CD14-positive monocyte (primary cell): ENCODE data around the gene PCP4. TPM values are rescaled to one million over a fixed set of nuclear protein-coding genes. Genes with fewer than 3 reads are reported as not detected.

Source experiments
- DNase-seq, 3 donors: peaks; one replicate each; pipeline ENCODE4 v3.0.0-alpha.2; 2011 to 2022
- H2AFZ ChIP-seq: 2 replicates; pipeline ENCODE4 v1.6.0; 2012; ENCODE audit warnings: mild to moderate bottlenecking, low read depth, low read length, inconsistent platforms; ENCODE audit not compliant: insufficient read depth, poor library complexity, severe bottlenecking
- H3K27ac ChIP-seq, 2 donors: 1 replicate in 1 of 2; 2 replicates in 1 of 2; pipeline ENCODE4 v1.5.1; 2012 to 2013; ENCODE audit warnings: low read length in 2 of 2, control low read depth in 1 of 2, inconsistent platforms in 1 of 2, low read depth in 1 of 2, mild to moderate bottlenecking in 1 of 2
- H3K27me3 ChIP-seq, 2 donors: one replicate each; pipeline versions ENCODE4 v1.6.0 to v1.6.1; 2011 to 2013; ENCODE audit warnings: low read length in 2 of 2; ENCODE audit not compliant: control insufficient read depth in 2 of 2, insufficient read depth in 2 of 2
- H3K36me3 ChIP-seq, 2 donors: replicated peaks in 1 of 2; 1 replicate in 1 of 2; 2 replicates in 1 of 2; pipeline versions ENCODE4 v1.5.1 to v1.6.1; 2012 to 2013; ENCODE audit warnings: low read length in 2 of 2, control low read depth in 1 of 2, inconsistent platforms in 1 of 2, mild to moderate bottlenecking in 1 of 2; ENCODE audit not compliant: insufficient read depth in 2 of 2, control insufficient read depth in 1 of 2
- H3K4me1 ChIP-seq, 2 donors: 1 replicate in 1 of 2; 2 replicates in 1 of 2; pipeline versions ENCODE4 v1.5.1 to v1.6.1; 2012 to 2013; ENCODE audit warnings: low read length in 2 of 2, control low read depth in 1 of 2, inconsistent platforms in 1 of 2, mild to moderate bottlenecking in 1 of 2, moderate library complexity in 1 of 2; ENCODE audit not compliant: insufficient read depth in 2 of 2, control insufficient read depth in 1 of 2
- H3K4me2 ChIP-seq: replicated peaks from 2 replicates; pipeline ENCODE3; 2012; ENCODE audit warnings: low read length, moderate library complexity, mild to moderate bottlenecking; ENCODE audit not compliant: poor library complexity, severe bottlenecking; ENCODE audit errors: extremely low read depth
- H3K4me3 ChIP-seq, 3 experiments: fragments of 200-600 bp in 1 of 3; sonication (generic) in 1 of 3; replicated peaks in 1 of 3; 1 replicate in 2 of 3; 2 replicates in 1 of 3; pipeline ENCODE4 v1.5.1; 2011 to 2013; ENCODE audit warnings: low read length in 3 of 3, mild to moderate bottlenecking in 3 of 3, control low read depth in 2 of 3, low read depth in 2 of 3, inconsistent platforms in 1 of 3, moderate library complexity in 1 of 3
- H3K79me2 ChIP-seq: 2 replicates; pipeline ENCODE4 v1.6.0; 2012; ENCODE audit warnings: mild to moderate bottlenecking, control low read depth, inconsistent platforms, low read length, moderate library complexity; ENCODE audit not compliant: insufficient read depth
- H3K9ac ChIP-seq: 2 replicates; pipeline ENCODE4 v1.6.0; 2017; ENCODE audit warnings: low read length, mild to moderate bottlenecking; ENCODE audit not compliant: insufficient read depth, poor library complexity, severe bottlenecking
- H3K9me3 ChIP-seq, 2 donors: replicated peaks in 1 of 2; 1 replicate in 1 of 2; 2 replicates in 1 of 2; pipeline versions ENCODE4 v1.5.1 to v1.6.1; 2012 to 2013; ENCODE audit warnings: low read length in 2 of 2, control low read depth in 1 of 2; ENCODE audit not compliant: control insufficient read depth in 1 of 2, insufficient read depth in 1 of 2
- H4K20me1 ChIP-seq: 2 replicates; pipeline ENCODE4 v1.6.0; 2012; ENCODE audit warnings: mild to moderate bottlenecking, low read length, control low read depth, moderate library complexity; ENCODE audit not compliant: insufficient read depth
- H3K27ac Mint-ChIP-seq, 7 donors: one replicate each; pipeline ENCODE4 v1.8.0; 2020; ENCODE audit warnings: mild to moderate bottlenecking in 7 of 7, mixed read lengths in 7 of 7, moderate library complexity in 6 of 7, inconsistent platforms in 2 of 7
- H3K27me3 Mint-ChIP-seq, 3 donors: one replicate each; pipeline ENCODE4 v1.8.0; 2021 to 2022; ENCODE audit warnings: low read depth in 3 of 3, mild to moderate bottlenecking in 3 of 3, mixed read lengths in 3 of 3, moderate library complexity in 3 of 3, inconsistent platforms in 1 of 3
- H3K36me3 Mint-ChIP-seq, 2 donors: one replicate each; pipeline ENCODE4 v1.8.0; 2020; ENCODE audit warnings: mixed read lengths in 2 of 2, inconsistent platforms in 1 of 2, mild to moderate bottlenecking in 1 of 2
- H3K4me1 Mint-ChIP-seq: one replicate; pipeline ENCODE4 v1.8.0; 2020; ENCODE audit warnings: mild to moderate bottlenecking, mixed read lengths
- H3K4me3 Mint-ChIP-seq, 2 donors: one replicate each; pipeline ENCODE4 v1.8.0; 2020; ENCODE audit warnings: mild to moderate bottlenecking in 2 of 2, mixed read lengths in 2 of 2, moderate library complexity in 1 of 2
- H3K9me3 Mint-ChIP-seq, 7 donors: one replicate each; pipeline ENCODE4 v1.8.0; 2020 to 2022; ENCODE audit warnings: mixed read lengths in 7 of 7, mild to moderate bottlenecking in 6 of 7, moderate library complexity in 6 of 7, inconsistent platforms in 2 of 7
- WGBS: methylation state at CpG from one replicate; pipeline ENCODE4 v1.1.5; 2013; ENCODE audit warnings: missing lambda C conversion rate; ENCODE audit not compliant: insufficient coverage; 5-methylcytosine and 5-hydroxymethylcytosine counted together
- intact Hi-C, 2 donors: fragments of 100-400 bp; cut with micrococcal nuclease; formaldehyde crosslinking; loops; one replicate each; pipeline versions ENCODE4 v1.15.0 to v1.15.1; 2023
- polyA plus RNA-seq, 3 donors: library from polyadenylated mRNA; depleted of rRNA in 1 of 3; unstranded in 2 of 3; stranded (reverse) in 1 of 3; fragments of 300-500 nt in 2 of 3; fragments of >200 nt in 1 of 3; fragmentation: Illumina TruSeq in 2 of 3; gene quantifications; 1 replicate in 2 of 3; 2 replicates in 1 of 3; pipeline ENCODE4 v1.2.3, GENCODE V29; 2012 to 2021
- TF ChIP-seq, protein P1 (sequence below): fragments of 200-600 bp; IDR thresholded peaks from one replicate; pipeline ENCODE4 v1.8.0; 2022; ENCODE audit warnings: antibody characterized with exemption, mild to moderate bottlenecking

PCP4 gene
- polyA plus RNA-seq, 3 donors, result not detected

DNA sequence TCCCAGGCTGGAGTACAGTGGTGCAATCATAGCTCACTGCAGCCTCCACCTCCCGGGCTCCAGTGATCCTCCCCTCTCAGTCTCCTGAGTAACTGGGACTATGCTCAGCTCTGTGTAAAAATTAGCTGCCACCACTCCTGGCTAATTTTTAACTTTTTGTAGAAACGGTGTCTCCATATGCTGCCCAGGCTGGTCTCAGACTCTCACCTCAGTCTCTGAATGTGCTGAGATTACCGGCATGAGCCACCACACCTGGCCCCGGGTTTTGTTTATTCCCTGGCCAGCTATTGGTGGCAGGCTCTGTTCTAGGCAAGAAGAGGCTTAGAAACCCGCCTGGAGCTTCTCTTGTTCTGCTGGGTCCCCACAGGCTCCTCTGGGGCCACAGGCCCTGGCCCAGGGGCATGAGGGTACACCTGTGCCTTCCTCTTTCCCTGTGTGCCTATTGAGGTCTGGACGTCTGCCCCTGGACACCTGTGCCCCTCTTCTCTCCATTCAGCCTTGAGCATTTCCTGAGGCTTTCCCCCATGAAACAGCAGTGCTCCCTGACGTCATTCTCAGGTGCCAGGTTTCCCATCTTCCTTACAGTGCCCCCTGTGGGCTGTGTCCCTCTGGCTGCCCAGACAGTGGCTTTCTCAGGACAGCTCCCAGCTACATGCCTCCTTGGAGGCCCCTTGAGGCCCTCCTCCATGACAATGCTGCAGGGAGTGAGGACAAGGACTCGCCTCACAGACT lies 57.5 kb downstream of the PCP4 start:
- H3K79me2 ChIP-seq, result no peaks in the 10 kb centered on the region
- TF ChIP-seq, protein P1, sequence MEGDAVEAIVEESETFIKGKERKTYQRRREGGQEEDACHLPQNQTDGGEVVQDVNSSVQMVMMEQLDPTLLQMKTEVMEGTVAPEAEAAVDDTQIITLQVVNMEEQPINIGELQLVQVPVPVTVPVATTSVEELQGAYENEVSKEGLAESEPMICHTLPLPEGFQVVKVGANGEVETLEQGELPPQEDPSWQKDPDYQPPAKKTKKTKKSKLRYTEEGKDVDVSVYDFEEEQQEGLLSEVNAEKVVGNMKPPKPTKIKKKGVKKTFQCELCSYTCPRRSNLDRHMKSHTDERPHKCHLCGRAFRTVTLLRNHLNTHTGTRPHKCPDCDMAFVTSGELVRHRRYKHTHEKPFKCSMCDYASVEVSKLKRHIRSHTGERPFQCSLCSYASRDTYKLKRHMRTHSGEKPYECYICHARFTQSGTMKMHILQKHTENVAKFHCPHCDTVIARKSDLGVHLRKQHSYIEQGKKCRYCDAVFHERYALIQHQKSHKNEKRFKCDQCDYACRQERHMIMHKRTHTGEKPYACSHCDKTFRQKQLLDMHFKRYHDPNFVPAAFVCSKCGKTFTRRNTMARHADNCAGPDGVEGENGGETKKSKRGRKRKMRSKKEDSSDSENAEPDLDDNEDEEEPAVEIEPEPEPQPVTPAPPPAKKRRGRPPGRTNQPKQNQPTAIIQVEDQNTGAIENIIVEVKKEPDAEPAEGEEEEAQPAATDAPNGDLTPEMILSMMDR, result no peak
- H3K4me2 ChIP-seq, result no peak overlapping the region
- no peak for DNase-seq
- H3K27me3 ChIP-seq, result no peaks in the 10 kb centered on the region
- Mint-ChIP-seq H3K4me3 (no peak overlapping the region), H3K9me3 (peaks cover 0 to 3% (median 2%) of the 10 kb centered on the region in 7 donors), H3K36me3 (no peaks in the 10 kb centered on the region), H3K4me1 (no peaks in the 10 kb centered on the region), H3K27ac (no peak overlapping the region), H3K27me3 (peaks cover 0 to 3% (median 1%) of the 10 kb centered on the region in 3 donors)
- H3K9me3 ChIP-seq, result no peaks in the 10 kb centered on the region
- no peak overlapping the region for H3K9ac ChIP-seq
- H3K36me3 ChIP-seq, result no peaks in the 10 kb centered on the region
- WGBS, result 77% methylated on average over 8 of the region's 8 CpGs
- intact Hi-C loops, result no loop called here
- H4K20me1 ChIP-seq, result no peaks in the 10 kb centered on the region
- H2AFZ ChIP-seq, result no peak overlapping the region
- no peaks in the 10 kb centered on the region for H3K4me1 ChIP-seq
- no peak overlapping the region for H3K4me3 ChIP-seq
- no peak overlapping the region for H3K27ac ChIP-seq

DNA sequence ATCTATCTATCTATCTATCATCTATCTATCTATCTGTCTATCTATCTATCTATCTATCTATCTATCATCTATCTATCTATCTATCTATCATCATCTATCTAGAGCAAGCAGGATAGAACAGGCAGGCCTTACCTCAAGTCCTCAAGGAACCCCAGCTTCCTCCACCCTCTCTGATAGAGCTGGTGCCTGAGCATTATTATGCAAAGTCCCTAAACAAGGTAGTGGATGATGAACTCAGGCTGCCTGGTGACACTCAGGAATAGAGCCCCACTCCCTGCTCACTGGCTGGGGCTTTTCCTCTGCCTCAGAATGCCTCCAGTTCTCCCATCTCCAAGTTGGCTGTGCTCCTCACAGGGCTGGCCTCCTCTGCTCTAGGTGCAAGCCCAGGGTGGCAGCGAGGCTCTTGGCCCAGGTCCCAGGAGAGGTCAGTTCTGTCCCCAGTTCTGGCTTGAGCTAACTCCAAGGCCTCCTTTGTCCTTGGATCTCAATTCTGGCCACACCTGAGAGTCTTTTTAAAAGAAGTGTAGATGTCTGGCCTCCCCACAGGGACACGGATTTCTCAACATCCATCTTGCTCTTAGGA lies 60.2 kb downstream of the PCP4 start:
- Mint-ChIP-seq H3K9me3 (peaks cover 0 to 8% (median 3%) of the 10 kb centered on the region in 7 donors), H3K27me3 (peaks cover 0 to 3% (median 1%) of the 10 kb centered on the region in 3 donors), H3K27ac (no peak overlapping the region), H3K4me1 (no peaks in the 10 kb centered on the region), H3K36me3 (no peaks in the 10 kb centered on the region), H3K4me3 (no peak overlapping the region)
- no peaks in the 10 kb centered on the region for H3K4me1 ChIP-seq
- no peak overlapping the region for H3K27ac ChIP-seq
- H2AFZ ChIP-seq, result no peak overlapping the region
- no peak overlapping the region for H3K9ac ChIP-seq
- intact Hi-C loops, result no loop called here
- no peaks in the 10 kb centered on the region for H3K79me2 ChIP-seq
- TF ChIP-seq, protein P1, result no peak
- no peak for DNase-seq
- WGBS, result 75% methylated on average over 1 of the region's 2 CpGs
- no peak overlapping the region for H3K4me2 ChIP-seq
- H4K20me1 ChIP-seq, result no peaks in the 10 kb centered on the region
- H3K4me3 ChIP-seq, result no peak overlapping the region
- H3K27me3 ChIP-seq, result no peaks in the 10 kb centered on the region
- H3K9me3 ChIP-seq, result no peaks in the 10 kb centered on the region
- H3K36me3 ChIP-seq, result no peaks in the 10 kb centered on the region
